Measurements from ENCODE around the gene ATN1.

ATN1 gene

GRCh38 chr12:6979021-6979420, 51.3 kb downstream of the ATN1 start:
- no peak for DNase-seq

- no peak for DNase-seq
Observed at GRCh38 chr12:6979453-6979852, 51.7 kb downstream of the ATN1 start.

DNA sequence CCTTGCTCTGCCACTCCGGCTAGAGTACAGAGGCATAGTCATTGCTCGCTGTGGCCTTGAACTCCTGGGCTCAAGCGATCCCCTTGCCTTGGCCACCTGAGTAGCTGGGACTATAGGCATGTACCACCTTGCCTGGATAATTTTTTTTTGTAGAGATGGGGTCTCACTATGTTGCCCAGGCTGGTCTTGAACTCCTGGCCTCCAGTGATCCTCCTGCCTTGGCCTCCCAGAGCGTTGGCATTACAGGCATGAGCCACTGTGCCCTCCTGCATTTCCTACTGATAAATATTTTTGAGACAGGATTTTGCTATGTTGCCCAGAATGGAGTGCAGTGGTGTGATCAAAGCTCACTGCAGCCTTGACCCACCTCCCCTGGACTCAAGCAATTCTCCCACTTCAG, 52.3 kb downstream of the ATN1 start:
- no peak for DNase-seq

- no peak for DNase-seq
Observed at GRCh38 chr12:6980740-6981139, 53.0 kb downstream of the ATN1 start.

DNA sequence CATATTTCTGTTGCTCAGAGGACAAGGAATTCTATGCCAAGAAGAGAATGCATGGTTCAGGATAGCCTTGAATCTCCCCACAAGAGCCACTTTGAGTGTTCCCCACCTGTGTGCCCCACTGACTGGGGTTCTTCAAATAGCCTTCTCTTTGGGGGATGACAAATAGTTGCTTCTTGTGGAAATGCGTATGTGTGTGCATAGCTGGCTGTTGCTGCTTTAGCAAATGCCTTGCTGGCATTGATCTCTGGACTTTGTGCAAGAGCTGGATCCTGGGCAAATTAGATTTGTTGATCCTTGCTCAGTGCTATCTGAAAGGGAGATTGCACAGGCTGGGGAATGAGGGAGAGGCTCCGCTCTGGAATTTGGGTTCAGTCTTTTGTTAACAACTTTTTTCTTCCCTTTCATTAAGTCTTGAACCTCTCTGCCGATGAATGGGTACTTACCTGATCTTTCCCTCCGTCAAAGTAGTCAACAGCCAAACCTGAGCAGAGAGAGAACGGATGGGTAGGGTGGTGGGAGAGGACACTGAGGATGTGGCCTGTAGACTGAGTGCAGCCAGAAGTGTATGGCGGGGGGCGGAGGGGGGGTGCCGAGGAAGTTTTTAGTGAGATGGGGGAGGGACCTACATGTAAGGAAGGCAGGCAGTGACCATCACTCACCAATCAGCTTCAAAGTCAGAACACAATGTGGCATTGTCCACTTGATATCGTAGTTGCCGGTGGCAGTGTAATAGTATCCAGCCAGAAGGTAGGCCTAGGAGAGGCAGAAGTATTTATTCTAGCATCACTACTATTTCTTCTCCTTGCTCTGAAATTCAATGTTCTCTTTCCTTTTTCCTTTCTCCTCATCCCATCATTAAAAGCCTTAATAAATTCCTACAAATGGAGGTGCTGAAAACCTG, 53.6 kb downstream of the ATN1 start:
- DNase-seq: no peak

- DNase-seq: no peak
Observed at GRCh38 chr12:6982532-6982931, 54.8 kb downstream of the ATN1 start.

DNA sequence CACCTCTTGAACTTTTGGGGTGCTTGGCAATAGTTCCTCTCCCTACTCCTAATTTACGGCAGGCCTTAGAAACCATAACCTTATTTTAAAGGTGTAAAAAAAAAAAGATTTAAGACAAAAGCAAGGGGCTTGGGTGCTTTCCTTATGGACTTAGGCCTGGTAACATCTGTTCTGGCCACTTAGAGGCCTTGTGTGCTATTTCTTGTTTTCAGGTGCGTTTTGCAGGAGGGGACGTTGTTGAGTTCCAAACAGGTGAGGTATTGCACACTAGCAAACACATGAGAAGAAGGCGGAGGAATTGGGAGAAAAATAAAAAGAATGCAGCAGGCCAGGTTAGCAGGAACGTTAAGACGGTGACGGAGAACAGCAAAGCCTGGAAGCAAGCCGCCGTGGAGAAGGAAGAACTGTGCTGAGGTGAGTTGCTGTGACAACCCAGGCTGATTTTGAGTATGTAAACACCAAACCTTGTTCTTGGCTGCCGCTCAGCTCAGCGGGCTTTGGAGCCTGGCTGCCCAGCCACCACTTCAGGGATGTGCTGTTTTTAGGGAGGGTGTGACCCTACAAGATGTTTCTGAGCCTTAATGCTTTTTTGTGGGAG, 60.3 kb downstream of the ATN1 start:
- no peak for DNase-seq
